Calu3 (cell line): ENCODE results near the gene RNPEP. TPM values are rescaled to one million over a fixed set of nuclear protein-coding genes. Genes with fewer than 3 reads are reported as not detected.
A peak's percentile ranks its signal among the peaks of the same experiment; 100 is the strongest.

Experiments used
- BruUV-seq: library from RNA; stranded (reverse); fragments of 400-500 nt; replicated peaks from 2 replicates; lab custom pipeline; 2021; lab: Mats Ljungman, UMichigan
- CTCF ChIA-PET: fragments of 300-600 bp; sonication (Branson Sonifier 250); formaldehyde crosslinking; loops from one replicate; lab custom pipeline; 2022; ENCODE audit warnings: antibody characterized with exemption; lab: Charles Lee
- DNase-seq: peaks from one replicate; pipeline ENCODE4 v3.0.0; 2022
- H3K27ac Mint-ChIP-seq: one replicate; pipeline ENCODE4 v1.8.0; 2022; ENCODE audit warnings: mixed read lengths; ENCODE audit not compliant: unreplicated experiment
- H3K27me3 Mint-ChIP-seq: one replicate; pipeline ENCODE4 v1.8.0; 2022; ENCODE audit warnings: mixed read lengths; ENCODE audit not compliant: unreplicated experiment
- H3K36me3 Mint-ChIP-seq: one replicate; pipeline ENCODE4 v1.8.0; 2022; ENCODE audit warnings: mild to moderate bottlenecking, moderate library complexity, mixed read lengths; ENCODE audit not compliant: insufficient read depth, unreplicated experiment
- H3K4me1 Mint-ChIP-seq: one replicate; pipeline ENCODE4 v1.8.0; 2022; ENCODE audit warnings: mild to moderate bottlenecking, low read depth, mixed read lengths; ENCODE audit not compliant: unreplicated experiment
- H3K4me3 Mint-ChIP-seq: one replicate; pipeline ENCODE4 v1.8.0; 2022; ENCODE audit warnings: mild to moderate bottlenecking, low read depth, moderate library complexity, mixed read lengths; ENCODE audit not compliant: unreplicated experiment
- H3K9me3 Mint-ChIP-seq: one replicate; pipeline ENCODE4 v1.8.0; 2022; ENCODE audit warnings: low read depth, mixed read lengths; ENCODE audit not compliant: unreplicated experiment
- intact Hi-C: fragments of 100-400 bp; cut with micrococcal nuclease; formaldehyde crosslinking; loops from one replicate; pipeline ENCODE4 v1.10.0; 2022; ENCODE audit not compliant: unreplicated experiment
- total RNA-seq: library from RNA; stranded (reverse); gene quantifications from 2 replicates; pipeline ENCODE4 v1.2.3, GENCODE V29; 2022
- TF ChIP-seq, protein P1 (sequence below): fragments of 200-600 bp; IDR thresholded peaks from one replicate; pipeline ENCODE4 v1.8.0; 2022; ENCODE audit warnings: antibody characterized with exemption; ENCODE audit not compliant: unreplicated experiment

RNPEP gene
- total RNA-seq, 1 experiment from 2014 or later: 91.6 TPM

DNA sequence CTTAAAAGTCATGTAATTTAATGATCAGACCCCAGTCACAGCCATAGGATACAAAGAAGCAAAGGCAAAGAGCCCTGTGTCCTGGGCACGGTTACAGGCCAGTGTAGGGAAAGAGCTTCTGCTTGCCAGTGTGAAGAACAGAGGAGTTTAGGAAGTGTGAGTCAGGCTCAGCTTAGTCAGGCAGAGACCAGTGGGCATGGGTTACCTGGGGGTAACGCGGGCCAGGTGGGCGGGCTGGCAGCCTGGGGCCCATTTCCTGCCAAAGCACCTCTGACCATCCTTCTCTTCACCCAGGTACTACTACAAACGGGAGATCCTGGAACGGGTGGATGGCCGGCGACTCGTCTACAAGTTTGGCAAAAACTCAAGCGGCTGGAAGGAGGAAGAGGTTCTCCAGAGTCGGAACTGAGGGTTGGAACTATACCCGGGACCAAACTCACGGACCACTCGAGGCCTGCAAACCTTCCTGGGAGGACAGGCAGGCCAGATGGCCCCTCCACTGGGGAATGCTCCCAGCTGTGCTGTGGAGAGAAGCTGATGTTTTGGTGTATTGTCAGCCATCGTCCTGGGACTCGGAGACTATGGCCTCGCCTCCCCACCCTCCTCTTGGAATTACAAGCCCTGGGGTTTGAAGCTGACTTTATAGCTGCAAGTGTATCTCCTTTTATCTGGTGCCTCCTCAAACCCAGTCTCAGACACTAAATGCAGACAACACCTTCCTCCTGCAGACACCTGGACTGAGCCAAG, 32.6 kb downstream of the RNPEP start:
- H3K27ac Mint-ChIP-seq: peak overlapping the region; percentile 89
- peak; percentile 52 for DNase-seq
- no peaks in the 10 kb centered on the region for H3K27me3 Mint-ChIP-seq
- CTCF ChIA-PET: interaction anchor here (0.6 to 5.3 kb wide), 6 partner anchors 8 to 98 kb away, joined by 3 to 27 read pairs (median 6); no protein-coding TSS in a partner anchor
- H3K36me3 Mint-ChIP-seq: peaks cover 97% of the 10 kb centered on the region
- peaks cover 59% of the 10 kb centered on the region for H3K4me1 Mint-ChIP-seq
- no peaks in the 10 kb centered on the region for H3K9me3 Mint-ChIP-seq
- H3K4me3 Mint-ChIP-seq: peak overlapping the region; percentile 92
- TF ChIP-seq, protein P1, sequence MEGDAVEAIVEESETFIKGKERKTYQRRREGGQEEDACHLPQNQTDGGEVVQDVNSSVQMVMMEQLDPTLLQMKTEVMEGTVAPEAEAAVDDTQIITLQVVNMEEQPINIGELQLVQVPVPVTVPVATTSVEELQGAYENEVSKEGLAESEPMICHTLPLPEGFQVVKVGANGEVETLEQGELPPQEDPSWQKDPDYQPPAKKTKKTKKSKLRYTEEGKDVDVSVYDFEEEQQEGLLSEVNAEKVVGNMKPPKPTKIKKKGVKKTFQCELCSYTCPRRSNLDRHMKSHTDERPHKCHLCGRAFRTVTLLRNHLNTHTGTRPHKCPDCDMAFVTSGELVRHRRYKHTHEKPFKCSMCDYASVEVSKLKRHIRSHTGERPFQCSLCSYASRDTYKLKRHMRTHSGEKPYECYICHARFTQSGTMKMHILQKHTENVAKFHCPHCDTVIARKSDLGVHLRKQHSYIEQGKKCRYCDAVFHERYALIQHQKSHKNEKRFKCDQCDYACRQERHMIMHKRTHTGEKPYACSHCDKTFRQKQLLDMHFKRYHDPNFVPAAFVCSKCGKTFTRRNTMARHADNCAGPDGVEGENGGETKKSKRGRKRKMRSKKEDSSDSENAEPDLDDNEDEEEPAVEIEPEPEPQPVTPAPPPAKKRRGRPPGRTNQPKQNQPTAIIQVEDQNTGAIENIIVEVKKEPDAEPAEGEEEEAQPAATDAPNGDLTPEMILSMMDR: no peak
- no TSS peak for BruUV-seq
- intact Hi-C loops: no loop called here

- Mint-ChIP-seq H3K27ac (peak overlapping the region; percentile 89), H3K9me3 (no peaks in the 10 kb centered on the region), H3K4me1 (peaks cover 55% of the 10 kb centered on the region), H3K4me3 (peak overlapping the region; percentile 92), H3K36me3 (peaks cover 94% of the 10 kb centered on the region), H3K27me3 (no peaks in the 10 kb centered on the region)
- TF ChIP-seq, protein P1: no peak
- intact Hi-C loops: no loop called here
- no TSS peak for BruUV-seq
- CTCF ChIA-PET: interaction anchor here (0.6 to 5.3 kb wide), 5 partner anchors 9 to 98 kb away, joined by 3 to 27 read pairs (median 8); no protein-coding TSS in a partner anchor
- peak; percentile 24 for DNase-seq
Measured at GRCh38 chr1:202015662-202015937, 33.2 kb downstream of the RNPEP start.

DNA sequence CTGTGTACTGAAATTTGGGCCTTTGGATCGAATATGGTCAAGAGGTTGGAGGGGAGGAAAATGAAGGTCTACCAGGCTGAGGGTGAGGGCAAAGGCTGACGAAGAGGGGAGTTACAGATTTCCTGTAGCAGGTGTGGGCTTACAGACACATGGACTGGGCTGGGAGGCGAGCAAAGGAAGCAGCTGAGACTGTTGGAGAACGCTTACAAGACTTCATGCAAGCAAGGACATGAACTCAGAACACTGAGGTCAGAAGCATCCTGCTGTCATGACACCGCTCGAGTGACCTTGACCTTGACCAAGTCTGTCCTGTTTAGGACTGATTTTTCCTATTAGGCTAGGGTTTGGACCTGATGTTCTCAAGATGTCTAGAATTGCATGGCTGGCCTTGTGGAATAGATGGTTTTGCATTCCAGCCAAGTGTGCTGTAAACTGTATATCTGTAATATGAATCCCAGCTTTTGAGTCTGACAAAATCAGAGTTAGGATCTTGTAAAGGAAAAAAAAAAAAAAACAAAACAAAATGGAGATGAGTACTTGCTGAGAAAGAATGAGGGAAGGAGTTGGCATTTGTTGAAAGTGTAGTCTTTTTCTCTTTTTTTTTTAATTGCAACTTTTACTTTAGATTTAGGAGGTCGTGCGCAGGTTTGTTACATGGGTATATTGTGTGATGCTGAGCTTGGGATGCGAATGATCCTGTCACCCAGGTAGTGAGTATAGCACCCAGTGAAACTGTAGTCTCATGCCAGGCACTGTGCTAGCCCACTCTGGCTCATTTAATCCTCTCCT, 33.8 kb downstream of the RNPEP start:
- no peaks in the 10 kb centered on the region for H3K27me3 Mint-ChIP-seq
- peak overlapping the region; percentile 89 for H3K27ac Mint-ChIP-seq
- CTCF ChIA-PET: interaction anchor here (0.5 to 5.3 kb wide), 6 partner anchors 9 to 97 kb away, joined by 3 to 27 read pairs (median 6); no protein-coding TSS in a partner anchor
- H3K36me3 Mint-ChIP-seq: peaks cover 88% of the 10 kb centered on the region
- peak; percentile 28 for DNase-seq
- H3K4me1 Mint-ChIP-seq: peaks cover 55% of the 10 kb centered on the region
- no TSS peak for BruUV-seq
- H3K4me3 Mint-ChIP-seq: peak overlapping the region; percentile 92
- intact Hi-C loops: no loop called here
- no peaks in the 10 kb centered on the region for H3K9me3 Mint-ChIP-seq
- TF ChIP-seq, protein P1: no peak

GRCh38 chr1:202016811-202017748, 34.6 kb downstream of the RNPEP start:
- CTCF ChIA-PET: interaction anchor here (0.5 to 5.3 kb wide), 15 partner anchors 10 to 135 kb away, joined by 3 to 27 read pairs (median 8); no protein-coding TSS in a partner anchor
- TF ChIP-seq, protein P1: no peak
- Mint-ChIP-seq H3K27me3 (no peaks in the 10 kb centered on the region), H3K4me3 (peak overlapping the region; percentile 92), H3K9me3 (no peaks in the 10 kb centered on the region), H3K4me1 (peaks cover 63% of the 10 kb centered on the region), H3K36me3 (peaks cover 86% of the 10 kb centered on the region), H3K27ac (peak overlapping the region; percentile 89)
- BruUV-seq: TSS peak; percentile 39
- intact Hi-C loops: no loop called here
- no peak for DNase-seq
